Stimulated activated naive CD8-positive, alpha-beta T cell treated with anti-CD3 and anti-CD28 coated beads, Interleukin-15, Interleukin-2, amounts not matched to agents 100 U/mL and 50 U/mL, for 24 hours (primary cell): ENCODE measurements around the gene TUBD1.
"Not testable (repeated sequence)": the region's sequence is repeated elsewhere in the genome, so short reads cannot be mapped to it uniquely, and the experiment has no call there.

Experiments
- ATAC-seq: fragments of 150-1000 bp; cut with Tn5 transposase; one replicate; pipeline ENCODE4 v1.10.0; 2021
- DNase-seq: peaks from one replicate; pipeline ENCODE4 v3.0.0; 2021

The TUBD1 gene

DNA sequence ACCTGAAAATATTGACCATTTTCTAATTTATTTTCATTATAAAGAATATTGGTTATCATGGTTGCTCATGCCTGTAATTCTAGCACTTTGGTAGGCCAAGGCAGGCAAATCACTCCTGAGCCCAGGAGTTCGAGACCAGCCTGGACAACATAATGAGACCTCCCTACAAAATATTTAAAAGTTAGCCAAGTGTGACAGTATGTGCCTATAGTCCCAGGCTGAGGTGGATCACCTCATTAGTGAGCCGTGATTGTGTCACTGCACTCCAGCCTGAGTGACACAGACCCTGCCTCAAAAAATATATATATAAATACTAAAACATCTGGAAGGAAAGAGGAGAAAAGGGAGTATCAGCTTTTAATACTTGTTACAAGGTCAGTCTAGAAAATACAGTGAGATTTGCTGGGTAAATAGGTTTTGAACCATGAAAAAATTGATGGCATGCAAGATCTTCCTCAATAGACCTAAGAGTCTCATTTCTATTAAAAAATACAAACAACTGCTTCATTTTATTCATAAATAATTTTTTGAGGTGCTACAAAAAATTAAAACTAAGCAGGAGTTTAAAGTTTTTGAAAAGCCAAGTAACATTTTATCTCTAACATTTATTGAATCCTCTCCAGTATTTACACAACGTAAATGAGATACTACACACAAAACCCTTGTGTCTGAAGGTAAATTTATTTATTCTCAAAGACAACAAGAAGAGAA lies 47.7 kb downstream of the TUBD1 start:
- DNase-seq: no peak

DNA sequence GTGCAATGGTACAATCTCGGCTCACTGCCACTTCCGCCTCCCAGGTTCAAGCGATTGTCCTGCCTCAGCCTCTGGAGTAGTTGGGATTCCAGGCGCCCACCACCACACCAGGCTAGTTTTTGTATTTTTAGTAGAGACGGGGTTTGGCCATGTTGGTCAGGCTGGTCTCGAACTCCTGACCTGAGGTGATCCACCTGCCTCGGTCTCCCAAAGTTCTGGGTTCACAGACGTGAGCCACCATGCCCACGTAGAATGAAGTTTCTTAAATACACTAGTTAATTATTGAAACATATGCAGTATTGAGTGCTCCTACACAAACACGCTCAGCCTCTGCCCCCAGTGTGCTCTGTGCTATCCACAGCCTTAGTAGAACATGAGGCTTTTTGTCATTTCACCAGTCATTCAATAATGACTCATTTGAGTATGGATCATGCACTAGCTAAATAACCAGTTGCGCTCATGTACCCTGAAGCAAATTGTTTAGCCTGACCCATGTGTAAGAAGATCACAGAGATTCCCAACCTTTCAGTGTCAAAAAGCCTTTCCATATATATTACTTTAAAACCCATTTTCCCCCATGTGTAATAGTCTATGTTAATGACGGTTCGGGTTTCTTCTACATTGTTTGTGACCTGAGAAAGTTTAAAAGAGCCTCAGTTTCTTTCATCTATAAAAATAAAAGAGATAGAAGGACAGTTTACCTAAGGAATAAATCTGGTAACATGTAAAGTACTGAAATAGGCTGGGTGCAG lies 49.7 kb downstream of the TUBD1 start:
- ATAC-seq (peak; percentile 79), DNase-seq (peak; percentile 73)

More for the DNA sequence above, 47.7 kb downstream of the TUBD1 start:
- no peak for ATAC-seq

DNA sequence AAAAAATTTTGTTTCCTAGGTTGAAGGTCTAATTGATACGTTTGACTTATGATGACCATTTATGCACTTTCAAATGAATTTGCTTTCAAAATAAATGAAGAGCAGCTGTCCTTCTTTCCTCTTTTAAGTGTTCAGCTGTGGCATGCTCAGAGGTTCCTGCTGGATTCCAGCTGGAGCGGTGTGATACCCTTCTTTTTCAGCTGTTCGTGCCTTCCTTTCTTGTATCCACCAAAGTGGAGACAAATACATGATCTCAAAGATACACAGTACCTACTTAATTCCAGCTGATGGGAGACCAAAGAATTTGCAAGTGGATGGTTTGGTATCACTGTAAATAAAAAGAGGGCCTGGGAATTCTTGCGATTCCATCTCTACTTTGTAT lies 50.9 kb downstream of the TUBD1 start:
- not testable (repeated sequence) for DNase-seq

DNA sequence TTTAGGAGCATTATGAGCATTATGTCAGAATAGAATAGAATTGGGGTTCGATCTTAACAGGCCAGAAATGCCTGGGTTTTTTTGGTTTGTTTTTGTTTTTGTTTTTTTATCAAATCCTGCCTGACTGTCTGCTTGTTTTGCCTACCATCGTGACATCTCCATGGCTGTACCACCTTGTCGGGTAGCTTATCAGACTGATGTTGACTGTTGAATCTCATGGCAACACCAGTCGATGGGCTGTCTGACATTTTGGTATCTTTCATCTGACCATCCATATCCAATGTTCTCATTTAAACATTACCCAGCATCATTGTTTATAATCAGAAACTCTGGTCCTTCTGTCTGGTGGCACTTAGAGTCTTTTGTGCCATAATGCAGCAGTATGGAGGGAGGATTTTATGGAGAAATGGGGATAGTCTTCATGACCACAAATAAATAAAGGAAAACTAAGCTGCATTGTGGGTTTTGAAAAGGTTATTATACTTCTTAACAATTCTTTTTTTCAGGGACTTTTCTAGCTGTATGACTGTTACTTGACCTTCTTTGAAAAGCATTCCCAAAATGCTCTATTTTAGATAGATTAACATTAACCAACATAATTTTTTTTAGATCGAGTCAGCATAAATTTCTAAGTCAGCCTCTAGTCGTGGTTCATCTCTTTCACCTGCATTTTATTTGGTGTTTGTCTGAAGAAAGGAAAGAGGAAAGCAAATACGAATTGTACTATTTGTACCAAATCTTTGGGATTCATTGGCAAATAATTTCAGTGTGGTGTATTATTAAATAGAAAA lies 51.5 kb downstream of the TUBD1 start:
- DNase-seq, ATAC-seq: not testable (repeated sequence)

More for the DNA sequence above, 50.9 kb downstream of the TUBD1 start:
- not testable (repeated sequence) for ATAC-seq

GRCh38 chr17:59840329-59841090 lies 52.2 kb downstream of the TUBD1 start:
- DNase-seq (no peak), ATAC-seq (no peak)

DNA sequence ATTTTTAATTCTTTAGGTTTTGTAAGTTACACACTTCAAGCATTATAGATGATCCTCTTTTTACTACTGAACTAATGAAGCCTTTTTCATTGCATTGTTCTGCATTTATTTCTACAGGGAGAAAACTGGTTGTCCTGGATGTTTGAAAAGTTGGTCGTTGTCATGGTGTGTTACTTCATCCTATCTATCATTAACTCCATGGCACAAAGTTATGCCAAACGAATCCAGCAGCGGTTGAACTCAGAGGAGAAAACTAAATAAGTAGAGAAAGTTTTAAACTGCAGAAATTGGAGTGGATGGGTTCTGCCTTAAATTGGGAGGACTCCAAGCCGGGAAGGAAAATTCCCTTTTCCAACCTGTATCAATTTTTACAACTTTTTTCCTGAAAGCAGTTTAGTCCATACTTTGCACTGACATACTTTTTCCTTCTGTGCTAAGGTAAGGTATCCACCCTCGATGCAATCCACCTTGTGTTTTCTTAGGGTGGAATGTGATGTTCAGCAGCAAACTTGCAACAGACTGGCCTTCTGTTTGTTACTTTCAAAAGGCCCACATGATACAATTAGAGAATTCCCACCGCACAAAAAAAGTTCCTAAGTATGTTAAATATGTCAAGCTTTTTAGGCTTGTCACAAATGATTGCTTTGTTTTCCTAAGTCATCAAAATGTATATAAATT lies 53.0 kb downstream of the TUBD1 start:
- ATAC-seq (no peak), DNase-seq (no peak)

DNA sequence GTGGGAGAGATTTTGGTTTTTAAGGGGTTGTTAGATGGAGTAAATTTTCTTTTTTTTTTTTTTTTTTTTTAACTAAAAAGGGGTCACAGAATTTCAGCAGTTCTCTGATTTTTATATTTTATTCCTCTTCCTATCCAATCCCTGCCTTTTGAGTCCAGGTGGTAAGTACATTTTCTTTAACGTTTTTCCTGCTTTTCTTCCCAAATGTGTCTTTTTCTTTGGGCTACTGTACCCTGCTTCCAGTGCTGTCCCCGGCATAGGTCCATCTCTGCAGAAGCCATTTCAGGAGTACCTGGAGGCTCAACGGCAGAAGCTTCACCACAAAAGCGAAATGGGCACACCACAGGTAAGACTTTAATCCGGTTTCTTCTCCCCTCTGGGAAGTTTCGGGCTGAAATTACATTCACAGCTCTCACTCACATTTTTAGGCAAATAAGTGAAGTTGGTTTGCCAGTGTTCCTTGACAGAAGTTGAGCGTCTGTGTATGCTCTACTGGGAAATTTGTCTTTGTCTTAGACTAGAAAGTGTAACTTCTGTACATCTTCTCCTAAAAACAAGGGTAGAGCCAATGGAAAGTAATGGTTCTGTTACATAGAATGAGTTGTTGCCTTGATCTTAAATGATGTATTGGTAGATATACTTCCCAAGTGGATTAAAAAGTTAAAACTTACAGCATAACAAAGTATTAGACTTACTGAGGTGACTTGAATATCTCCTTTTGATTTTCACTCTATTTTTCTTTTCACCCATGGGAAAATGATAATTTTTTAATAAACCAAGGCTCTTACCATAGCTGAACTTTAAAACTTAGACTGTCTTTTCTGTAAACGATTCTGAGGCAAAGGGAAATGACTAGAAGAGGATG lies 54.5 kb downstream of the TUBD1 start:
- ATAC-seq: no peak

DNA sequence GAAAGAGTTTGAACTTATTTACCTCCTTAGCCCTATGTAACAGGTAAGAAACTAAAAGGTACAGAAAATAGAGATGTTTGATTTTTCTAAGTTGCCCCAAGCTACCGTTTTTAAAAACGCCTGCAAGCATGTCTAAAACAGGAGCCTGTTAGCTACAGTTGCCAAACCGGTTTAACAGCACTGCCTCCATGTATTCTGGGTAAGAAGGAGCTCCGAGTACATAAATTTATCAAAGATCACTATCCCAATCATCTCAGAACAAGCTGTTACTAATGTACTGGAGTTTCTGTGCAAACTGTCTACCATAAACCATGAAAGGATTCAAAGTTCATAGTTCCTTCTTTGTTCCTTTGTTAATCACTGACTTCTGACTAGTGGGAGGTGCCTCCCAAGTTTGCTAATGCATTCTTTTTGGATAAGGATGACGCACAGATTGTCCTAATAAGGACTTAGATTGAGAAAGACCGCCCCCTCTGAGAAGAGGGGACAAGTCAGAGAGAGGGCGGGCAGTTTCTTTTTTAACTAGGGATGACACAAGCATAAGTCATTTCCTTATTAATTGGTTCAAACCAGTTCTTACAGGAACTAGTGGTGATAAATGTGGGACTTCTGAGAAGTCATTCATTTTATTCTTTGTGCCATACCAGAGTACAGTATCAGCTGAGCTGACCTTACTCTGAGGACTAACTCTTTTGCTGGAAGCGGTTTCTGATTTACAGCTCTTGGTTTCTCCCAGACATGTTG lies 55.3 kb downstream of the TUBD1 start:
- ATAC-seq (peak; percentile 89), DNase-seq (peak; percentile 57)

More for the DNA sequence above, 54.5 kb downstream of the TUBD1 start:
- DNase-seq: peak; percentile 41

DNA sequence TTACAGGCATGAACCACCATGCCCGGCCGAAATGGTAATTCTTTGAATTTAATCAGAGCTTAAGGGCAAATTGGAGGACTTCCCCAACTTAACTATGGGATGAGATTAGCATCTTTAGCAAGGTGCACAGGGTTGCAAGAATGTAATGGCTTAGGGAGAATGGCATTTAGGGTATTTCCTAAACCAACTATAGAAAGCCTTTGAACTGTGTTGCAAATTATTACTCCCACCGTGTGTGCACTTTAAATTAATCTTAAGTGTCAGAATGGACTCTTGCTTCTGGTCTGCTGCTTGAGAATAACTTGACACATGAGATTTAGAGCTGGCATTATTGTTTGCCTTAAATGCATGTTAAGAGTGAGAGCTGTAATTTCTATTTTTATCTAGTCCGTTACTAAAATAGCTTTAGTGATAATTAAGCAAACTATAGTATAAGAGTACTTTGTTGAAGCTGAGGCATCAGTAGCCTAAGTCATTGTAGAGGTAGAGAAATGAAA lies 59.8 kb downstream of the TUBD1 start:
- DNase-seq (no peak), ATAC-seq (no peak)

- ATAC-seq (no peak), DNase-seq (no peak)
Measured at GRCh38 chr17:59830846-59831486, 61.8 kb downstream of the TUBD1 start.

DNA sequence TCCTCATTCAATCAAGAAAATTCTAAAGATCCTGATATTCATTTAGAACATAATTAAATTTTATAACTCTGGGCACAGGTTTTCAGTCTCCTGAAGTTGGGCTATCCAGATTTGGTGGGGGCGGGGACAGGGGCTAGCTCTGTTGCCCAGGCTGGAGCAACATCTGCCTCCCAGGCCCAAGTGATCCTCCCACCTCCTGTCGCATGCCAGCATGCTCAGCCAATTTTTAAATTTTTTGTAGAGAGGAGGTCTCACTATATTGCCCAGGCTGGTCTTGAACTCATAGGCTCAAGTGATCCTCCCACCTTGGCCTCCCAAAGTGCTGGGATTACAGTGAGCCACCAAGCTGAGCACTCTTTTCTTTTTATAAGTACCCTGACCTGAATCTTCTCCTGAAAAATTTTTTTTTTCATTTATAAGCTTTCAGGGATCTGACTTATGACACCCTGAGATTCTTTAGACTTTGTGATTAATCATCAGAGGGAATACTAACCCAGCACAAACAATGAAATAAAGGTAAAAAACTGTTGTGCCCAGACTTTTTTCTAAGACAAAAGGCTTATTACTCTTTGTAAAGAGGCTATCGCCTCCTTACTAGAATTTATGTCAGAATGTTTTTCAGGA lies 62.6 kb downstream of the TUBD1 start:
- ATAC-seq (no peak), DNase-seq (peak; percentile 66)

DNA sequence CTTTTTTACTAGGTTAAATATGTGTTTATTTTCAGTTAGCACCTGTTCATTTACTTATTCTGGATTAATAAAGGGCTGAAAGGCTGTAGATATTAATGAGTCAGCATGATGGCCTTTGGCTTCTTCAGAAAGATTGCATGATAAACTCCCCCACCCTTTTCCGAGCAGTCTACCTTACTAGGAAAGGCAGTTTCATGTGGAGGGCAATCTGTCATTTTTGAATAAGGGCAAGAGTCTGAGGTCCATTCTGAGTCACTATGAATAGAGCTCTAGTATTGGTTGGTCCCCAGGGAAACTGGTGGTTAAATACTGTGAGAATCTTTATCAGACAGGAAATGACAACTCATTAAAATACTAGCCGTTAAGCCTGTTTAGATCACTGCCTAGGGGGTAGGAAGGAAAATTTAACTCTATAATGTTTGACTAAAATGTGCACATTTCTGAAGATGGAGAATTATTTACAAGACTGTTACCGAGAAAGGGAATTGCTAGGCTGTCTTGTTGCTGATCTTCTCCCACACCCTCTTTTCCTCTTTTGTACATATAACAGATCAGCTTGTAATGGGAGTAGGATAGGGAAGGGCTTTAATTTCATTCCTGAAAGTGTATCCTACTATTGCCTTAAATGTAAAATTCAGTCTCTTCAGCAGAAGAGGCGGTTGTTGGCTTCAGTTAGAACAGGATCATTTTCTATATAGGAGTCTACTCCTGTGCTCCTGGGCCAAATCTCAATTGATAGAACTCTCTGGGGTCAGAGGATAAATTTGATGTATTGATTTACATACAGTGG lies 63.3 kb downstream of the TUBD1 start:
- peak; percentile 74 for ATAC-seq
- DNase-seq: peak; percentile 44

DNA sequence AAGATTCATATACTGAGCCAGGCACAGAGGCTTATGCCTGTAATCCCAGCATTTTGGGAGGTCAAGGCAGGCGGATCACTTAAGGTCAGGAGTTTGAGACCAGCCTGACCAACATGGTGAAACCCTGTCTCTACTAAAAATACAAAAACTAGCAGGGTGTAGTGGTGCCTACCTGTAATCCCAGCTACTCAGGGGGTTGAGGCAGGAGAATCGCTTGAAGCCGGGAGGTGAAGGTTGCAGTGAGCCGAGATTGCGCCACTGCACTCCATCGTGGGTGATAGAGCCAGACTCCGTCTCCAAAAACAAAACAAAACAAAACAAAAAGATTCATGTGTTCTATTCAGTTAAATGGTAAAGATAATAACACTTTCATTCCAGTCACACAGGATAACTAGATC lies 63.9 kb downstream of the TUBD1 start:
- DNase-seq, ATAC-seq: not testable (repeated sequence)

DNA sequence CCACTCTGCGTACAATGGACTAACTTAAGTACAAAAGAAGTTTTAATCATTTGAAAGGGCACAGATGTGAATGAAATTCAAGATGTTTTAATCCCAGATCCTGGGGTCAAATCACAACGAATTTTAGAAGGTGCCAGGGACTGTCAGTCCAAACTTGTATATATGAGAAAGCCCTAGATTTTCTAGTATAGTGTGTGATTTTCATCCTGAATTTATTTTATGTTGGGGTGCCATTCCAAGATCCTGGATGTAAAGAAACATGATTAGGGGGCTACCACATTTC lies 64.3 kb downstream of the TUBD1 start:
- ATAC-seq (no peak), DNase-seq (no peak)

DNA sequence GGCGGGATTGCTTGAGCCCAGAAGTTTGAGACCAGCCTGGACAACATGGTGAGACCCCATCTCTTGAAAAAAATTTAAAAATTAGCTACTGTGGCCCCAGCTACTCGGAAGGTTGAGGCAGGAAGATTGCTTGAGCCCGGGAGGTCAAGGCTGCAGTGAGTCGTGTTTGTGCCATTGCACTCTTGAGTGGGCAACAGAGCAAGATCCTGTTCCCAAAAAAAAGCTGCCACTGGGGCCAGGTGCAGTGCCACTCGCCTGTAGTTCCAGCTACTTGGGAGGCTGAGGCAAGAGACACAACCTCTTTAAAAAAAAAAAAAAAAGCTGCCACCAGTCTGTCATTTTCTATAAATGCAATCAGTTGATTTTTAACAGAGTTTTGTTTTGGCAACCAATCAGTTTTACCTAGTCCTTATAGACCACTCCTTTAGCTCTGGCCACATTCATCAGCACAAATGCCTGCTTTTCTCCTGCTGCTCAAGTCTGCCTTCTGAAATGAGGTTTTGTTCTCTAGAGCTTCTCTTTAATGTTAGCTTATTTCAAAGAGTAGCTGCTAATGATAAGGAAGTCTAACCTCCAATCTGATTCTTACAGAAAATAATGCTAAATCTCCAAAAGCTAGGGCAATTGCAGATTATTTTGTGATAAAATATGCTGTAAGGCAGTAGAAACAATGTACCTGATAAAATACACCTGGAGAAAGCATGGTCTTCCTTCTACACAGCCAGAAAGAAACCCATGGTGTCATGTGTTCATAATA lies 64.8 kb downstream of the TUBD1 start:
- ATAC-seq (no peak), DNase-seq (no peak)

DNA sequence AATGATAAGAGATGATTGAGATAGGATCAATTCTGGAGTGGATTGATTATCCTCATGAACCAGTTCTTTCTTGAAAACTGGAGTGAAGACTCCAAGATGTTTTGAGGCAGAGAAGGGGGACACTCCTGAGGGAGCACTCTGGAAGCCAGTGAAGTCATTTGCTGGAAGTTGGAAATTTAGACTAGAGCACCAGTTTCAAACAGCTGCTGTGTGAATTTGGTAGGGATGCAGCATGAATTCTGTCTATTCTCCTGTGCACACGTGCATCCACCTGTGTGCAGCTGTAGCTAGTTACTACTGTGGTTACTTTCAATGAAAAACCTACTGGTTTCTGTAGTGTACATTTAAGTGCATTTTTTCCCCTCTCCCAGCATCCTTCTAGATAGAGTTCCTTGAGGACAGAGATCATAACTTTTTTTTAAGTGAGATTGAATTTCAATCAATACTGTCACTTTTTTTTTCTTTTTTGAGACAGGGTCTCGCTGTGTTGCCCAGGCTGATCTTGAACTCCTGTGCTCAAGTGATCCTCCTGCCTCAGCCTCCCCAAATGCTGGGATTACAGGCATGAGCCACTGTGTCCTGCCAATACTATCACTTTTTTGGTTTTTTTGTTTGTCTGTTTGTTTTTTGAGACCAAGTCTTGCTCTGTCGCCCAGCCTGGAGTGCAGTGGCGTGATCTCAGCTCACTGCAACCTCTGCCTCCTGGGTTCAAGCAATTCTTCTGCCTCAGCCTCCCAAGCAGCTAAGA lies 65.9 kb downstream of the TUBD1 start:
- no peak for DNase-seq

More for the DNA sequence above, 65.9 kb downstream of the TUBD1 start:
- ATAC-seq: no peak
